SJCRH30 (cell line): ENCODE results near the gene OR8B8. TPM values are rescaled to one million over a fixed set of nuclear protein-coding genes. Genes with fewer than 3 reads are reported as not detected.
A peak's percentile ranks its signal among the peaks of the same experiment; 100 is the strongest.
"Not testable (repeated sequence)": the region's sequence is repeated elsewhere in the genome, so short reads cannot be mapped to it uniquely, and the experiment has no call there.

Experiments used
- DNase-seq, 2 experiments: peaks; one replicate each; pipeline ENCODE4 v3.0.0-alpha.2; 2015 to 2020
- H3K27ac ChIP-seq: fragments of 250-450 bp; sonication (Bioruptor Pico); 2 replicates; pipeline ENCODE4 v1.5.1; 2020; ENCODE audit warnings: mild to moderate bottlenecking, moderate library complexity
- H3K27me3 ChIP-seq: fragments of 250-450 bp; sonication (Bioruptor Pico); 2 replicates; pipeline ENCODE4 v1.5.1; 2020; ENCODE audit warnings: mild to moderate bottlenecking, moderate library complexity
- H3K36me3 ChIP-seq: fragments of 250-450 bp; sonication (Bioruptor Pico); 2 replicates; pipeline ENCODE4 v1.5.1; 2020; ENCODE audit warnings: mild to moderate bottlenecking, moderate library complexity
- H3K4me1 ChIP-seq: fragments of 250-450 bp; sonication (Bioruptor Pico); 2 replicates; pipeline ENCODE4 v1.5.1; 2020; ENCODE audit warnings: mild to moderate bottlenecking, moderate library complexity
- H3K4me3 ChIP-seq: fragments of 250-450 bp; sonication (Bioruptor Pico); 2 replicates; pipeline ENCODE4 v1.5.1; 2020; ENCODE audit warnings: mild to moderate bottlenecking, moderate library complexity
- H3K9me3 ChIP-seq: fragments of 250-450 bp; sonication (Bioruptor Pico); replicated peaks from 2 replicates; pipeline ENCODE4 v1.5.1; 2020; ENCODE audit warnings: mild to moderate bottlenecking, moderate library complexity
- total RNA-seq: library from RNA; depleted of rRNA; stranded (reverse); fragments of >200 nt; shearing (Covaris generic); gene quantifications from 2 replicates; pipeline ENCODE4 v1.2.3, GENCODE V29; 2014; rRNA removed

The OR8B8 gene
- total RNA-seq, 1 experiment from 2014 or later, result not detected

DNA sequence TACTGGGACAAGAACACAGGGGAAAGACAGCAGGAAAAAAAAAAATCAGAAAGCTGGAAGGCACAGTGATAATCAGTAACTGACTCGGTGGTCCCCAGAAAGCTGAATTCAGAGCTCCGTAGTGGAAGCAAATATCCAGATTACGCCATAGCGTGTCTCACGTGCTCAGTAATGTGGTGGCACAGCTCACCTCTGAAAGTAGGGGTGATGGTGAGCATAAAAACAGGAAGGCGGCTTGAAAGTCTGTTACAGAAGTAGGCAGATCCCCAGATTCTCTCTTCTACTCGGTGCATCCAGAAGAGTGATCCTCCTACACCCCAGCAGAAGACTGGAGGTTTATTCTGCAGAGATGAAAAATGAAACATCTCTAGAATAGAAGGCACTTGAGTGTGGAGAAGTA is 35.6 kb downstream of the OR8B8 start:
- Histone ChIP-seq H3K27me3 (no peaks in the 10 kb centered on the region), H3K9me3 (no peaks in the 10 kb centered on the region), H3K27ac (no peak overlapping the region), H3K4me1 (no peaks in the 10 kb centered on the region), H3K4me3 (no peak overlapping the region), H3K36me3 (no peaks in the 10 kb centered on the region)
- DNase-seq, result no peak

DNA sequence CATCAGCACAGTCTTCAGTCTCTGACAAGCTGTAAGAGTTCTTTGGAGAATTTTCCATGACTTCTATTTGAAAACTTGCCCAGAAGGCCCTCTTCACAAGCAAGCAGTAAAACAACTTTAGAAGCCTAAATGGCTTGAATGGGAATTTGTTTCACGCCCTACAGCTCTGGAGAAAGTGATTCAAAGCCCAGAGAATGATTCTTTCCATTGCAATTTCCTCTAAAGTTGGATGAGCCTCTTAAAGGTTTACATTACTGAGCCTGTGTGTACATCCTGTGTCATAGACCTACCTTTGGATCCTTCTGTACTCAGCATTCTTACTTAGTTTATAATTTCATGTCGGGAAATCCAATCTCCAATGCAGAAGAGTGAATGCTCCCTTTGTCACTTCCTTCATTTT is 39.9 kb downstream of the OR8B8 start:
- Histone ChIP-seq H3K27me3 (no peaks in the 10 kb centered on the region), H3K27ac (no peak overlapping the region), H3K4me3 (no peak overlapping the region), H3K4me1 (no peaks in the 10 kb centered on the region), H3K36me3 (no peaks in the 10 kb centered on the region), H3K9me3 (no peaks in the 10 kb centered on the region)
- DNase-seq, result no peak

DNA sequence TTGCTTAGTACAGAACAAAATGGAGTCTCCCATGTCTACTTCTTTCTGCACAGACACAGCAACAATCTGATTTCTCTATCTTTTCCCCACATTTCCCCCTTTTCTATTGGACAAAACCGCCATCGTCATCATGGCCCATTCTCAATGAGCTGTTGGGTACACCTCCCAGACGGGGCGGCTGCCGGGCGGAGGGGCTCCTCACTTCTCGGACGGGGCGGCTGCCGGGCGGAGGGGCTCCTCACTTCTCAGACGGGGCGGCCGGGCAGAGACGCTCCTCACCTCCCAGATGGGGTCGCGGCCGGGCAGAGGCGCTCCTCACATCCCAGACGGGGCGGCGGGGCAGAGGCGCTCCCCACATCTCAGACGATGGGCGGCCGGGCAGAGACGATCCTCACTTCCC is 42.3 kb downstream of the OR8B8 start:
- H3K9me3 ChIP-seq, H3K4me3 ChIP-seq: not testable (repeated sequence)

DNA sequence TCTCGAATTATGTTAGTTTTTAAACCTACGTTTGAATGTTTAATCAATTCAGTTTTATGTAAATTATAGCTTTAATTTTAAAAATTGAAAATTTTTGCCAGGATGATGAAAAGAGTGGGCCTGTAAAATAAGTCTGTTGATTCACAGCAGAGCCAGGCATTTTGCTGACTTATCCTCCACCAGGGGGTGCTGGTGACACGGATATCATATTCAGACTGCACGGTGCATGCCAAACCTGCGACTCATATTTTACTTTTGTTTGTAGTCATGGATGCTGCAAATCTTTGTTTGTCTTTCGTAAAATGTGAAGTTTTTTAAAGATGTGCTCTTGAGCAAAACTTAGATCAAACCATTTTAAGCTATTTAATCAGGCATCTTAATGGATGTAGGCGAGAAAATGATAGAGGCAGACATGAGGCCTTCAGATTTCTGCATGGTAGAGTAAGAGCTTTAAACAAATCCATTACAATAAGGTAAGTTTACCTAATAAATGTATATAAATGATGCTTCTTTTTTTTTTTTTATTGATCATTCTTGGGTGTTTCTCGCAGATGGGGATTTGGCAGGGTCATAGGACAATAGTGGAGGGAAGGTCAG is 43.1 kb downstream of the OR8B8 start:
- H3K9me3 ChIP-seq, result no peaks in the 10 kb centered on the region

More for the DNA sequence above, 42.3 kb downstream of the OR8B8 start:
- H3K27me3 ChIP-seq, H3K36me3 ChIP-seq, H3K4me1 ChIP-seq, H3K27ac ChIP-seq, DNase-seq: not testable (repeated sequence)

GRCh38 chr11:124398924-124399323 is 46.6 kb downstream of the OR8B8 start, which contains the start of gene OR8B3:
OR8B3 (minus strand) TSS chr11:124399024; CDS start chr11:124397351, 1,673 bp downstream.
- H3K4me1 ChIP-seq, result no peaks in the 10 kb centered on the region

More for the DNA sequence above, 43.1 kb downstream of the OR8B8 start:
- DNase-seq, result peak; percentile 54 to 70
- no peak overlapping the region for H3K27ac ChIP-seq
- H3K4me1 ChIP-seq, result no peaks in the 10 kb centered on the region
- H3K4me3 ChIP-seq, result no peak overlapping the region
- no peaks in the 10 kb centered on the region for H3K27me3 ChIP-seq
- H3K36me3 ChIP-seq, result no peaks in the 10 kb centered on the region

GRCh38 chr11:124396847-124397246 is 48.6 kb downstream of the OR8B8 start:
- H3K4me3 ChIP-seq, H3K4me1 ChIP-seq, H3K9me3 ChIP-seq, DNase-seq, H3K27me3 ChIP-seq, H3K36me3 ChIP-seq, H3K27ac ChIP-seq: not testable (repeated sequence)

More at GRCh38 chr11:124398924-124399323, 46.6 kb downstream of the OR8B8 start, which contains the start of gene OR8B3:
- Histone ChIP-seq H3K9me3 (no peaks in the 10 kb centered on the region), H3K36me3 (no peaks in the 10 kb centered on the region), H3K4me3 (no peak within 1 kb of the TSS), H3K27ac (no peak within 1 kb of the TSS), H3K27me3 (no peaks in the 10 kb centered on the region)
- no peak for DNase-seq

DNA sequence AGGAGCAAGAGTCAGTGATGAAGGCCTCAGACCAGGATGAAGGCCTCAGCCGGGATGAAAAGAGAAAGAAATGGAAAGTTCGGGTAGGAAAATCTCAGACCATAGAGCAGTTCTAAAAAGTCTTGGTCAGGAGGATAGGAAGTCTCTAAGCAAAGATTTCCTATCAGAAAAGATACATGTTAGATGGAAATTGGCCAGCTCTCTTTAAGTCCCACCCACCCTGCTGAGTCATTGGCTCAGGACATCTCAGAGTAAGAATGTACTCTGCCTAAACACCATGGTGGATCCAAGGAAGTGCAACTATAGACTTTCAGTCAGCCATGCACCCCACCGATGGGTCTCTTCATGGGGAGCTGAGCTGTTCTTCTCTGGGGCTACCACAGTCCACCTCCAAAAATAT is 51.1 kb downstream of the OR8B8 start:
- Histone ChIP-seq H3K4me3 (no peak overlapping the region), H3K27ac (no peak overlapping the region), H3K9me3 (no peaks in the 10 kb centered on the region), H3K27me3 (no peaks in the 10 kb centered on the region), H3K4me1 (no peaks in the 10 kb centered on the region), H3K36me3 (no peaks in the 10 kb centered on the region)
- DNase-seq, result no peak

Other genes with a start within 250 kb of the OR8B8 start
- not detected in 2 replicates for gene OR8G1, start 204.6 kb downstream of the OR8B8 start, total RNA-seq
- gene OR8G5, start 189.3 kb downstream of the OR8B8 start, total RNA-seq, result not detected in 2 replicates
- gene OR8D1, start 131.7 kb downstream of the OR8B8 start, total RNA-seq, result not detected in 2 replicates
- gene OR8D2, start 125.5 kb downstream of the OR8B8 start, total RNA-seq, result not detected in 2 replicates
- gene OR8B2, start 61.2 kb downstream of the OR8B8 start, total RNA-seq, result not detected in 2 replicates
- gene OR8B3, start 46.7 kb downstream of the OR8B8 start, total RNA-seq, result not detected in 2 replicates
- gene OR8B4, start 20.8 kb downstream of the OR8B8 start, total RNA-seq, result not detected in 2 replicates
- not detected in 2 replicates for gene OR8B12, start 98.0 kb upstream of the OR8B8 start, total RNA-seq
- gene OR8A1, start 124.3 kb upstream of the OR8B8 start, total RNA-seq, result not detected in 2 replicates
- not detected in 2 replicates for gene PANX3, start 165.7 kb upstream of the OR8B8 start, total RNA-seq
- 11.9 and 14.4 TPM in 2 replicates for gene TBRG1, start 177.2 kb upstream of the OR8B8 start, total RNA-seq
- 0.43 and 0.63 TPM in 2 replicates for gene SIAE, start 228.0 kb upstream of the OR8B8 start, total RNA-seq
- gene SPA17, start 228.2 kb upstream of the OR8B8 start, total RNA-seq, result 4.0 and 6.0 TPM in 2 replicates